GM04504 (cell line): ENCODE measurements around the gene SCMH1.
A peak's percentile ranks its signal among the peaks of the same experiment; 100 is the strongest.

Experiments
- DNase-seq: peaks from one replicate; pipeline ENCODE4 v3.0.0-alpha.2; 2012; ENCODE audit warnings: low read depth

Gene SCMH1

DNA sequence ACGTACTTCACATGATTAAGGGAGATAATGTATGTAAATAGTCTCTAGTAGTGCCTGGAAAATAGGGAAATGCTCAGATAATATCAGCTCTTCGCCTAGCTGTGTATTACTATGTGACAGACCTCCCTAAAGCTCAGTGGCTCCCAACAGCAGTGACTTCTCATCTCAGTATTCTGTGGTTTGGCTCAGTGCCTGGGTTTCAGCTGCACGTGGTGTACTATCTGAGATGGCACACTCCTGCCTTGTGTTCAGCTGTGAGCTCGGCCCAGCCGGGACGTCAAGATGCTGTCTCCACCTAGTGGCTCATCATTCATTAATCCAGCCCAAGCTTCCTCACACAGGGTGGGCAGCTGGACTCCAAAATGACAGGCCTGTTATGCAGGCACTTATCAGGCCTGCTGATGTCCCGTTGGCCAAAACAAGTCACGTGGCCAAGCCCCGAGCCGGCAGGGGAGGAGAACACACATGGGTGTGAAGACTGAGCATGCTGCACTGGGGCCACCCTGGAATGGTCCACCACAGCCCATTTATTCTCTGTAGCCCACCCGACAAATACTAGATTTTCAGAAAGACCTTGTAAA lies 238.4 kb downstream of the SCMH1 start:
- peak; percentile 100 for DNase-seq

DNA sequence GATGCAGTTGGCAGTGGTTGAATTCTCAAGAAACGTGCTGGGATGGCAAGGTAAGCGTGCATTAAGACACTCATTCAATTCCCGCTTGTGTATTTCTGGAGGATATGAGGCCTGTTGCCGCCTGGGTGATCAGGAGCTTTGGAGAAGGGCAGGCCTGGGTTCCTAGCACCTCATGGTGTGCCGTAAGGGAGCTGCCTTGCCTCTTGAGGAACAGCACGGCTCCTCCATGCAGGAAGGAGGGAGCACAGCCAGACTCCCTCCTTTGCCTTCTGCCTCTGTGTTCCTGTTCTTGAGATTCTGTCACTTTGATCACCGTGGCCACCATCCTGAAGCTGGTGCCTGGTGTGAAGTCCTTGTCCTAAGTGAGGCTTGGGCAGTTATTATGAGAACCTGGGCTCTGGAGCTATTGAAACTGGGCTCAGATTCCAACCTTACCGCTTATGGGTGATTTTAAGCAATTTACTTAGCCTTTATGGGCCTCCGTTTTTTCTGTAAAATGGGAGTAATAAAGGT lies 238.9 kb downstream of the SCMH1 start:
- DNase-seq: no peak

GRCh38 chr1:40998668-40999067 lies 243.4 kb downstream of the SCMH1 start:
- DNase-seq: no peak

DNA sequence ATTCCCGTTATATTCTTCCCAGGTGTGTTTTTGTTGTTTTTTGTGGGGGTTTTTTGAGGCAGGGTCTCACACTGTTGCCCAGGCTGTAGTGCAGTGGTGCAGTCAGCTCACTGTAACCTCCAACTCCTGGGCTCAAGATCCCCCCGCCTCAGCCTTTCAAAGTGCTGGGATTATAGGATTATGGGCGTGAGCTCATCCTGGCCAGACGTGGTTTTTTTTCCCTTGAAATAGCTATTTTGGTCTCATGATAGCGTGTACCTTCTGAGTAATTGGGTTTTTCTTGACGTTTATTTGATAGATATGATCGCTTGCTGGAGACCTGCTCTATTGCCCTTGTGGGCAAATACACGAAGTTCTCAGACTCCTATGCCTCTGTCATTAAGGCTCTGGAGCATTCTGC lies 245.0 kb downstream of the SCMH1 start:
- DNase-seq: no peak

DNA sequence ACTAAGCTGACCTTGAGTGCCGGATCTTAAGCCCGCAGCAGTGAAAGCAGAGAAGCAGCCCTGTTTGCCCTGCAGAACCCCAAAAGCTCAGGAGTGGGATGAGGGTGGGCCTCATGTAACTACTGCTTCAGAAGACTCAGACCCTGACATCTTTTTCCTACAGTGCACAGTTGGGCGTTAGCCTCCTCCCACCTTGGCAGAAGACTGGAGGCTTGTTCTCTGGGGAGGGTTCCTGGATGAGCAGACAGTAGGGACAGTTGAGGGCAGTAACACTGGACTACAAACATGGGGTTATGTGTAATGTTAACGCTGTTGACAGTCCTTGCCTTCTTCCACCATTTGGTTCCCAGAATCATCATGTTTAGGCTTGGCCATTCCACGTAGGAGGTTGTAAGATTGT lies 253.0 kb downstream of the SCMH1 start:
- DNase-seq: no peak

GRCh38 chr1:40988280-40988679 lies 253.8 kb downstream of the SCMH1 start:
- no peak for DNase-seq

DNA sequence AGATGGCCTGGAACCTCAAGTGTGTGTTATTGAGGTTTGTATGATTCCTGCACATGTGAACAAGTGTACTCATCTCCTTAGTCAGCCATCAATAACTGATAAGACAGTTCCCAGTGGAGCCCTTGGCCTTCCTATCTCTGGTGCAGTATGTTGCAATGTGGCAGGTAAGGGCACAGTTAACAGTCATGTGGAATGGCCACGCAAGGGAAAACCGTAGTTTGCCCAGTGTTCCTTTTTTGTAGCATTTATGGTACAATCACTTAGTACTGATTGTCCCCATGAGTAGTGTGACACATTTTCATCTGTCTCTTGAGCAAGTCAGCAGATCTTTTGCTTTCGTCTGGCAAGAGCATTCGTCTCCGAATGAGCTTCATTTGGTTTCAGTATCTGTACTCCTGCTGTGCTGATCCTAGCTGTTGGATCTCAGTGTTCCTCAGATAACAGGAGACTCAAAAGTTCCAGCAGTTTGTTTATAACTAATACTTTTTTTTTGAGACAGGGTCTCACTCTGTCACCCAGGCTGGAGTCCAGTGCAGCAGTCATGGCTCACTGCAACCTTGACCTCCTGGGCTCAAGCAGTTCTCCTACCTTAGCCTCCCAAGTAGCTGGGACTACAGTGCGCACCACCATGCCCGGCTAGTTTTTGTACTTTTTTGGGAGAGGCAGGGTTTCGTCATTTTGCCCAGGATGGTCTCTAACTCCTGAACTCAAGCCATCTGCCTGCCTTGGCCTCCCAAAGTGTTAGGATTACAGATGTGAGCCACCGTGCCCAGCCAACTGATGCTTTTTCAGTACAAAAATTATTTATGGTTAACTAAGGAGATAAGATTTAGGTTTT lies 254.4 kb downstream of the SCMH1 start:
- DNase-seq: no peak

GRCh38 chr1:40986956-40987355 lies 255.2 kb downstream of the SCMH1 start:
- no peak for DNase-seq

DNA sequence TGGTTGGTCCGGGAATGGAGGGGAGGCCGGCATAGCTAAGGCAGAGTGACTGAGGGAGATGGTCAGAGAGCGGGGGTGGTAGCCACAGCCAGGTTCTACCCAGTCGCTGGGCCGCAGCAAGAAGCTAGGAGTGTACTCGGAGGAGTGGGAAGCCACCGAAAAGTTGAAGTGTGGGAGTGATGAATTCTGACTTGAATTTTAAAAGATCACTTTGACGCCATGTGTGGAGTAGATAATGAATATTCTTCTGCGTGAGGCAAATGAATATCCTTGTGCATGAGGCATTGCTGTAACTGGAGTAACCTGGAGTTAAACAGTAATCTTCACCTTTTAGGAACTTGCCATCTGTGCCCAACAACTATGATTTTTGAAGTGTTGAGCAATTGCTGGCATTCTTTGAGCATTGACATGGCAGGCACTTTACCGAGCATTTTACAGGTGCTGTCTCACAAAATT lies 255.8 kb downstream of the SCMH1 start:
- DNase-seq: no peak

DNA sequence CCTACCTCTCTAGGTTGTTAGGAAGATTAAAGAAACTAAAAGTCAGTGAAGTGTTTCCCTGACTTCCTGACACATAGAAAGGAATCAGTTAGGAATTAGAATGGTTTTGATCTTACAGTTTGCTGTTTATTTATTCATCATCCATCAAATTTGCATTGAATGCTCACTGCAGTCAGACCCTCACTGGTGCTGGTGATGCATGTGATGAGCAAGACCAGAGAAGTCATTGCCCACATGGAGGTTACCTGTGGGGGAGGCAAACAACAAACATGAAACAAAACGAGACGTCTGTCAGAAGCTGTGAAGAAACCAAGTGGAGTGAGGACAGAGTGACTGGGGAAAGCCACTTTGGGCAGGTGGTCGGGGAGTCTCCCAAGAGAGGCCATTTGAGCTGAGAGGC lies 256.2 kb downstream of the SCMH1 start:
- DNase-seq: no peak

GRCh38 chr1:40985161-40985560 lies 256.9 kb downstream of the SCMH1 start:
- no peak for DNase-seq

DNA sequence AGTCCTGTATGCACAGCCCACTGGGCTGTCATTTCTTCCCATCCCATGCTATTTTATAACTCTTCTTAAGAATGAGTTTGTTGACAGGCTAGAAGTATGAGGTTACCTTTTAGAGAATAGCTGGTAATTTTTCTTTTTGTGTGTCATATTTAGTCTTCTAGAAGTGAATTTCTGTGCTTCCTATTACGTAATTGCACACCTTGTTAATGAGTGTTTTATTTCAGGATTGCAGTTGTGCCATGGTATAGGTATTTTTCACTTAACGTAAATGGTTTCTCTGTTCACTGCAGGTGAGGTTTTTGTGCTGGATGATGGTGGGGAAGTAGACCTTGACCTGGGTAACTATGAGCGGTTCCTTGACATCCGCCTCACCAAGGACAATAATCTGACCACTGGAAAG lies 257.6 kb downstream of the SCMH1 start:
- no peak for DNase-seq

DNA sequence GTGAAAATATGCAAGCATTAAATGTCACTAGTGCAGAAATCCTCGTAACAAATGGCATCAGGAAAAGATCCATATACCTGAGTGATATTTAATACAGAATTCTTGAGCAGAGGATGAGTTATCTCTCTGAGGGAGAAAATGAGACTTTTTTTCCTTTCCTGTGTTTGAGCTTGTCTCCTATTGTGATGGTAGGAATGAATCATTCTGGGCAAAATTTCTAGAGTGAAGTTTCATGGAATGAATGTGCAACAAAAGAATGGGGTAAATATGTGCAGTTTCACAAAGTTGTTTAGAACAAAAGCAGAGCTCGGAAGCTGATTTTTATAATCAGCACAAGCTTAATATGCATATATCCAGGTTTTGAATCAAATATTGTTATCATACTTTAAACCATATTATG lies 258.0 kb downstream of the SCMH1 start:
- DNase-seq: no peak

DNA sequence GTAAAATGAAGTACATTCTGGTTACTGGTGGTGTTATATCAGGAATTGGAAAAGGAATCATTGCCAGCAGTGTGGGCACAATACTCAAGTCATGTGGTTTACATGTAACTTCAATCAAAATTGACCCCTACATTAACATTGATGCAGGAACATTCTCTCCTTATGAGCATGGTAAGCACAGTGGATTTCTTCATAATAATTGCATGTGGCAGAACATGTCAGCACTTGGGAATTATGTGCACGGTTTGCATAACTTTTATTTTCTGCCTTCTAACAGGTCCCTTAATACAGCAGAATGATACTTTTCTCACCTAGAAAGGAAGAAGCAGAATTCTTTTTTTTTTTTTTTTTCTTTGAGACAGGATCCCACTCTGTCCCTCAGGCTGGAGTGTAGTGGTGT lies 258.8 kb downstream of the SCMH1 start:
- no peak for DNase-seq

GRCh38 chr1:40982721-40983120 lies 259.4 kb downstream of the SCMH1 start:
- DNase-seq: no peak

- DNase-seq: no peak
Observed at GRCh38 chr1:40981691-40982448, 260.2 kb downstream of the SCMH1 start.

GRCh38 chr1:40980453-40981121 lies 261.5 kb downstream of the SCMH1 start:
- no peak for DNase-seq

DNA sequence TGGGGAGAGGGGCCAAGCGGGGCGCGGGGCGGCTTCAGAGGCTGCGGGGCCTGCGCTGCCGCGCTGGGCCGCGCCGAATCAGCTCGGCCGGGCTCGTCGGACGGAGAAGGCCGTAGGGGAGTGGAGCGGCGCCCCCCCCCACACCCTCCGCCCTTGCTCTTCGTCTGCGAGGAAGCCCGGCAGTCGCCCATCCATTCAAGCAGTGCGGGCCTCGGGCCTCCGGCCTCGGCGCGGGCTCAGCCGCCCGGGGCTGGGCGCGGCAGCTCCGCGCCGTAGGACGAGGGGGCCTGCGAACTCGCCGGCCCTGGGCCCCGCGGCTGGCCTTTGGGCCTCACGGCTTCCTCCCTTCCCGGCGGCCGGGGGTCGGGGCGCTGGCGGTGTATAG lies 262.0 kb downstream of the SCMH1 start:
- DNase-seq: no peak

DNA sequence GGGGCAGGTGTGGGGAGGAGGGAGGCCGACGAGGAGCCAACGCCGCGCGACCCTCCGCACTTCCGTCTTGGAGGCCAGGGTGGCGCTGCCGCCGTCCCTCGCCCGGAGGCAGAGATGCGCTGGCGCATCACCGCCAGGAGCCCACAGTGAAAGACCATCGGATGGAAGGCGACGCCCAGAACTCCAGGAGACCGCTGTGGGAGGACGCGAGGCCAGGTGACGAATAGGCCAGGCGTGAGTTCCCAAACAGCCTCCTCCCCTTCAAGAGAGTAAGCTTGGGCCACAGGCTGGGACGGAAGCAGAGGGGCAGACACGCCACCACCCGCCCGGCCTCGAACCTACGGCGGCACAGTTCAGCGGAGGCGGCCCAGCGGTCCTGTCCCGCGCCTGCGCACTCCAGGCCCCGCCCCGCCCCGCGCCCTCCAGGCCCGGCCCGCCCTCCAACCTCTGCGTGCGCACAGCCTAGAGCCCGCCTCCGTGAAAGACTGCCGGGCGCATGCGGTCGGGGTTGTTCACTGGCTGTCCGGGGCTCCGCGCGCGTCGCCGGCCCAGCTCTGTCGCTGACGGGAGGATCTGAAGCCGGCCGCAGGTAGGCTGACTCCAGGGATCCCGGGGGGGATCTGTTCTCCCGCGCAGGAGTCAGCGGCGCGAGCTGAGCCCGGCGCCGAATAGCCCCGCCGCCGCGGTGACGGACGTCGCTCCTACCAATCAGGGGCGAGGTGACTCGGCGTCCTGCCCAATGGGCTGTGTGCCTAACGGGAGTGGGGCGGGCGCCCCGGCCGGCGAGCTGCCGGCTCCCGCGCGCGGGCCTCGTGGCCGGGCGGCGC lies 262.7 kb downstream of the SCMH1 start, which contains the start of gene CTPS1:
CTPS1 (plus strand) TSS at position 456 of the 827 bp plus-strand sequence. CDS start 3,595 bp downstream, outside the sequence.
- peak; percentile 87 for DNase-seq

- DNase-seq: no peak
Observed at GRCh38 chr1:40978886-40979240, 263.2 kb downstream of the SCMH1 start.

GRCh38 chr1:40977716-40978115 lies 264.4 kb downstream of the SCMH1 start:
- no peak for DNase-seq
